HepG2 (cell line): ENCODE measurements around the gene NTN3.

Source experiments
- ARID3A ChIP-seq: IDR thresholded peaks from 2 replicates; pipeline ENCODE4 v1.6.1; 2012; ENCODE audit warnings: low read depth, low read length, improper control_type of control experiment
- CTCF ChIP-seq: sonication (generic); formaldehyde crosslinking; IDR thresholded peaks from 2 replicates; pipeline ENCODE4 v1.5.0; 2020; ENCODE audit warnings: mild to moderate bottlenecking, missing genetic modification reagents, moderate library complexity
- HIVEP1 ChIP-seq: sonication (generic); formaldehyde crosslinking; IDR thresholded peaks from 2 replicates; pipeline ENCODE4 v1.4.0; 2020; ENCODE audit warnings: mild to moderate bottlenecking, missing genetic modification reagents
- KLF6 ChIP-seq: IDR thresholded peaks from 2 replicates; pipeline ENCODE4 v1.8.0; 2016; ENCODE audit warnings: missing biosample characterization, missing genetic modification reagents
- MIXL1 ChIP-seq: IDR thresholded peaks from 2 replicates; pipeline ENCODE4 v1.6.1; 2016
- NR3C1 ChIP-seq: sonication (generic); formaldehyde crosslinking; IDR thresholded peaks from 2 replicates; pipeline ENCODE4 v1.4.0; 2020; ENCODE audit warnings: missing genetic modification reagents
- POLR2A ChIP-seq, 2 experiments: IDR thresholded peaks; 2 replicates each; pipeline ENCODE4 v1.6.1; 2011; ENCODE audit warnings: low read depth in 2 of 2, low read length in 2 of 2, mild to moderate bottlenecking in 1 of 2, moderate library complexity in 1 of 2; ENCODE audit not compliant: insufficient read depth in 1 of 2
- ZBTB7A ChIP-seq: sonication (generic); formaldehyde crosslinking; IDR thresholded peaks from 2 replicates; pipeline ENCODE4 v1.8.0; 2022; ENCODE audit warnings: mild to moderate bottlenecking, missing genetic modification reagents
- ZGPAT ChIP-seq: IDR thresholded peaks from 2 replicates; pipeline ENCODE4 v1.6.1; 2016; ENCODE audit warnings: mild to moderate bottlenecking
- ZNF652 ChIP-seq: IDR thresholded peaks from 2 replicates; pipeline ENCODE4 v1.6.1; 2016; ENCODE audit warnings: low read depth, borderline replicate concordance

GRCh38 chr16:2472885-2473445 is 1.9 kb downstream of the NTN3 start:
- TF ChIP-seq ZGPAT (CRISPR knock-in tag) (no peak), MIXL1 (CRISPR knock-in tag) (no peak), POLR2A (IDR thresholded peaks at IDR 0.05; ENCODE audit: insufficient read depth in 1 of 2, low read depth in 2 of 2, low read length in 2 of 2) (no peak), ARID3A (no peak), HIVEP1 (CRISPR knock-in tag) (0 out of 2 replicates have a peak, but pooled peaks have one; percentile 10), NR3C1 (no peak), KLF6 (no peak), CTCF (CRISPR knock-in tag) (no peak), ZNF652 (CRISPR knock-in tag) (no peak), ZBTB7A (no peak)
